ENCODE measurements around the gene TGDS.
"Not testable (repeated sequence)": the region's sequence is repeated elsewhere in the genome, so short reads cannot be mapped to it uniquely, and the experiment has no call there.

Gene TGDS

GRCh38 chr13:94549232-94550061, 46.5 kb downstream of the TGDS start:
- DNase-seq = peak; percentile 96

GRCh38 chr13:94548821-94549231, 47.1 kb downstream of the TGDS start:
- peak; percentile 29 for DNase-seq

GRCh38 chr13:94548382-94548781, 47.6 kb downstream of the TGDS start:
- no peak for DNase-seq

- no peak for DNase-seq
These were observed 49.7 kb downstream of the TGDS start for GRCh38 chr13:94546061-94546839.

- no peak for DNase-seq
These were observed 51.0 kb downstream of the TGDS start for GRCh38 chr13:94544922-94545321.

GRCh38 chr13:94542917-94543316, 53.0 kb downstream of the TGDS start:
- no peak for DNase-seq

GRCh38 chr13:94537740-94538630, 58.0 kb downstream of the TGDS start:
- peak; percentile 50 for DNase-seq

- no peak for DNase-seq
These were observed 60.2 kb downstream of the TGDS start for GRCh38 chr13:94535775-94536174.

- no peak for DNase-seq
These were observed 60.7 kb downstream of the TGDS start for GRCh38 chr13:94535231-94535630.

- DNase-seq = peak; percentile 30
These were observed 61.8 kb downstream of the TGDS start for GRCh38 chr13:94534166-94534565.

- DNase-seq = not testable (repeated sequence)
These were observed 63.7 kb downstream of the TGDS start for GRCh38 chr13:94532278-94532677.

- not testable (repeated sequence) for DNase-seq
These were observed 69.0 kb downstream of the TGDS start for GRCh38 chr13:94526956-94527355.

GRCh38 chr13:94525781-94526180, 70.2 kb downstream of the TGDS start:
- no peak for DNase-seq

GRCh38 chr13:94524407-94524806, 71.5 kb downstream of the TGDS start:
- DNase-seq = no peak

Data from HCEC 1CT (cell line).